Epithelial cell of proximal tubule (primary cell): Measurements from ENCODE around the gene DOK7. TPM values are rescaled to one million over a fixed set of nuclear protein-coding genes. Genes with fewer than 3 reads are reported as not detected.

Experiments
- DNase-seq: peaks from one replicate; pipeline ENCODE4 v3.0.0-alpha.2; 2011; ENCODE audit warnings: low read depth
- H3K4me3 ChIP-seq: 2 replicates; pipeline ENCODE4 v1.5.1; 2011; ENCODE audit warnings: low read depth, mild to moderate bottlenecking, low read length
- total RNA-seq: library from RNA; depleted of rRNA; stranded (reverse); fragments of >200 nt; gene quantifications from 2 replicates; pipeline ENCODE4 v1.2.3, GENCODE V29; 2015
- TF ChIP-seq, protein P1 (sequence below): conservative IDR thresholded peaks from 2 replicates; pipeline ENCODE4 v1.5.1; 2012; ENCODE audit warnings: low read depth, mild to moderate bottlenecking, low read length

DOK7 gene
- total RNA-seq, 1 donor from 2014 or later, result 0.81 TPM

DNA sequence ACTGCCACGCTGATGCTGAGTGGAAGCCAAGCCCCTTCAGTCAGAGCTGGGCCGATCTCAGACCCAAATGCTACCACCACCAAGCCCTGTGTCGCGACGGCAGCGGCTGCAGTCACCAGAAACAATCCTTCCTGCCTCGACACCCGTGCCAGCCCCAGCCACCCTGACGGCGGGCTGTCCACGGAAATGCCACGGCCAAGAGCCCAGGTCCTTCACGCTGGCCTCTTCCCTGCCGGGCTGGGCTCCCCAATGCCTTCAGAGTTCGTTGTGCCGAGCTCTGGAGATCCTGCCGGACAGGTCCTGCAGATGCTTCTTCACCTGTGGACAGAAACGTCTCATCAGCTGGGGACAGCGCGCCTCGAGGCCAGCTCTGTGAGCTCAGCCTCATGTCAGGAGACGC, 49.6 kb downstream of the DOK7 start:
- no peak overlapping the region for H3K4me3 ChIP-seq
- TF ChIP-seq, protein P1, sequence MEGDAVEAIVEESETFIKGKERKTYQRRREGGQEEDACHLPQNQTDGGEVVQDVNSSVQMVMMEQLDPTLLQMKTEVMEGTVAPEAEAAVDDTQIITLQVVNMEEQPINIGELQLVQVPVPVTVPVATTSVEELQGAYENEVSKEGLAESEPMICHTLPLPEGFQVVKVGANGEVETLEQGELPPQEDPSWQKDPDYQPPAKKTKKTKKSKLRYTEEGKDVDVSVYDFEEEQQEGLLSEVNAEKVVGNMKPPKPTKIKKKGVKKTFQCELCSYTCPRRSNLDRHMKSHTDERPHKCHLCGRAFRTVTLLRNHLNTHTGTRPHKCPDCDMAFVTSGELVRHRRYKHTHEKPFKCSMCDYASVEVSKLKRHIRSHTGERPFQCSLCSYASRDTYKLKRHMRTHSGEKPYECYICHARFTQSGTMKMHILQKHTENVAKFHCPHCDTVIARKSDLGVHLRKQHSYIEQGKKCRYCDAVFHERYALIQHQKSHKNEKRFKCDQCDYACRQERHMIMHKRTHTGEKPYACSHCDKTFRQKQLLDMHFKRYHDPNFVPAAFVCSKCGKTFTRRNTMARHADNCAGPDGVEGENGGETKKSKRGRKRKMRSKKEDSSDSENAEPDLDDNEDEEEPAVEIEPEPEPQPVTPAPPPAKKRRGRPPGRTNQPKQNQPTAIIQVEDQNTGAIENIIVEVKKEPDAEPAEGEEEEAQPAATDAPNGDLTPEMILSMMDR, result no peak
- DNase-seq, result no peak

DNA sequence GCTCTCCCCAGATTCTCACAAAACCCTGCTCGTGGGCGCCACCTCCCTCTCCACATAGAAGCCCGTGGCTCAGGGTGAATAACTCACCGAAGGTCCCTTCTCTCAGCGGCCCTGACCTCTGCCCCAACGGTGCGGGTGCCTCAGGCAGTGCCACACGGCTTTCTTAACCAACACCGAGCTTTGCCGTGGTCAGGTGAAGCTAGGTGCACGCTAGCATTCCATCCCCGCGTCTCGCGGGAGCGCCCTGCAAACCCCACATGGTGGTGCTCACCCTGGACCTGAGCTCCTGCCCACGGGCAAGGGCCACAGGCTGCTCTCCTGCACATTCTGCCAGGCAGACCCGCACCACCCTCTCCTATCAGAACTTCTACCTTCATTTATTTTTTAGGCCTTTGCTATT, 50.7 kb downstream of the DOK7 start:
- no peak overlapping the region for H3K4me3 ChIP-seq
- TF ChIP-seq, protein P1, result no peak
- no peak for DNase-seq

DNA sequence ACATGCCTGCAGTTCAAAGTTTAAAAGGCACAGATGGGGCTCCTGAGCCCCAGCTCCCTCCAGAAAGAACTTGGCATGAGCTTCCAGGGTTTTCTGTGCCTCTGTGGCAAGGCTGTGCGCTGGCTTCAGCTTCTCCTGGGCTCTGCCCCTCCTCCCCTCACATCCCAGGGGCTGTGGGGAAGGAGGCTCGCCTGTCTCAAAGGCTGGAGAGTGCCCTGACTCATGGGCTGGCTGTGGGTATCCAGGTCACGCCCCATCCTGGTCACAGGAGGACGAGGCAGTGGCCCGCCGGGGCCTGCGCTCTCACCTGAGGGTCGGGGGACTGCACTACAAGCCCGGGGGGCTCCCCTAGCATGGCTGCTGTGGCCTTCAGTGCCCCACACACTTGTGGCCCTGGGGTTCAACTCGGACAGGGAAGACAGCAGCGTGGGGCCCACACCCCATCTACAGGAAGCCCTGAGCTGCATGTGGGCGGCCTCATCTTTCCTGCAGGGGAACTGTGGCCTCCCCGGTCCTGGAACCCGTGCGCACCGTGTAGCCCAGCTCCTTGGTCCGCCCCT, 51.2 kb downstream of the DOK7 start:
- DNase-seq, result no peak
- no peak overlapping the region for H3K4me3 ChIP-seq
- TF ChIP-seq, protein P1, result no peak

DNA sequence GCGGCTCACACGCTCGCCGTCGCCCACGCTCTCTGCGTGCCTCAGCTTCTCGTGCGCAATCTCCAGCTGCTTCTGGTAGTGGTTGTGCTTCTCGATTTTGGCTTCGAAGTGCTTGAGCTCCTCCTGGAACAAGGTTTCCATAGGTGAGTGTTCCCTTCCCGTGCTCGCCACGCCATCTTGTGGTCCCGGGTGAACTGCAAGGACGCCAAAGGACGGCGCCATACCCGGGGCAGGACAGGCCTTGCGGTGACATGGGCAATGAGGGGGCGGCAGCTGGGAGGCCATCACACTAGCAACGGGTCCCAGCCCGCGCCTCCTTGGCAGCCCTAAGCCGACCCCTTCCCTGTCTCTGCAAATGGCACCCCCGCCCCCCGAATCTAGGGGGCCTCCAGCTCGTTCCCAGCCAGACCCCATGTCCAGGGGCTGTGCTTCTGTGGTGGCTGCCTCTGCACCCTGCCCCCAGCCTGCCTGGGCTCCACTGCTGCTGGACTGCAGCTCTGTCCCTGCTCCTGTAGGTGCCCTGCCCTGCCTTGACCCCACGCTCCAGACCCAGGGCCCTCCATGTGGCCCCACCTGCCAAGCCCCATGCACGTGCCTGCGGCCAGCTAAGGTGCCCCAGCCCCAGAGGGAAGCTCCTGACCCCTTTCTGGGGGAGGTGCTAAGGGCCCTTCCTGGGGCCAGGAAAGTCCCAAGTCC, 51.8 kb downstream of the DOK7 start:
- no peak overlapping the region for H3K4me3 ChIP-seq
- TF ChIP-seq, protein P1, result no peak
- no peak for DNase-seq

DNA sequence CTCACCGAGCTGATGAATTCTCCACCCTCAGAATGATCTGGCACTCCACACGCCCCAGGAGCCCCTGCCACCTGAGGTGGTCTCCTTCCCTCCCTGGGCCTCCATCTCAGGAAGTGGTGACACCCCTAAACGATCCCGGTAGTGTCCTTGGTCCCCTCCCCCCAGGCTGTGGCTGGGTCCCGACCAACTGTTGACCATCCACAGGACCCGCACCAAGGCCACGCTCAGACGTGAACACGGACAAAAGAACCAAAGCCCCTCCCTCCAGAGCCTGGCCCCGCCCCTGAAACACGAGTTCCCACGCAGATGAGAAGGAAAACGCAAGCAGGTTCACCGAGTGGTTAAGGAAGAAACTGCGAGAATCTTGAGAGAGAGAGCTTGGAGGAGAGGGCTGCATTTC, 52.5 kb downstream of the DOK7 start:
- TF ChIP-seq, protein P1, result no peak
- no peak overlapping the region for H3K4me3 ChIP-seq
- DNase-seq, result no peak

DNA sequence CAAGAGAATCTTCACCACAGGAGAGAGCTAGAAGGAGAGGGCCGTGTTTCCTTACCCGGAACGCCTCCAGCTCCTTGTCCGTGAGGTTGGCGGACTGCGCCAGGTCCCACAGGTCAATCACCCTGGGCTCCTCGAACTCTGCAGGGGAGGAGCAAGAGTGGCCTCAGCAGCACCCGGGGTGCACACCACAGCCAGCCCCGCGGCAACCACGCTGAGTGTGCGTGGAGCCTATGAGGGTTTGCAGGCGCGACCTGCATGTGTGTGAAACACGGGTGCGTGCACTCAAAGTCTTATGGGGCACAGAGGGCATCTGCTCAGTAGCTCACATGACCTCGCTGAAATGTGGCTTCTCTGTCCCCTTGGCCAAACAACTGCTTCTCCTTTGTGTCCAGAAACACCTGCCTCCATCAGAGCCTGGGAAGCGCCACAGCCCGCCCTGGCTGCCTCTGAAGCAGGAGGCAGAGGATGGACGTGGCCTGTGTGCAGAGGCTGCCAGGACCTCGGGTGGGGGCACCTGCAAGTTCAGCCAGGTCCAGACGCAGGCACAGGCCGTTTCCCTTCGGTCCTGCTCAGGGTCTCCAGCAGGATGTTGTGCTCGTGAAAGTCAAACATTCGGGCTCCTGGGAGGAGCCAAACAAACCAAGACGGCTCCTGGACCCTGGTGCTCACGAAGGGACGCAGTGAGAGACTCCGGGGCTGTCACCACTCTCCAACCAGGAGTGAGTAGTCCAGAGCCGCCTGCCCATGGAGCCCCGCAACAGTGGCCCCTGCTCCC, 53.1 kb downstream of the DOK7 start:
- no peak for DNase-seq
- TF ChIP-seq, protein P1, result no peak
- H3K4me3 ChIP-seq, result no peak overlapping the region
